Subcutaneous adipose tissue (tissue), 4 donors: ENCODE measurements around the gene DISC1. TPM values are rescaled to one million over a fixed set of nuclear protein-coding genes. Genes with fewer than 3 reads are reported as not detected.

Source experiments
- CTCF ChIP-seq: fragments of 450-650 bp; IDR thresholded peaks from one replicate; pipeline ENCODE4 v1.5.1; 2016; ENCODE audit warnings: low read depth, mild to moderate bottlenecking, control low read depth, antibody characterized with exemption, moderate library complexity
- total RNA-seq, 4 donors: library from RNA; depleted of rRNA; stranded (reverse); fragments of >200 nt; gene quantifications; one replicate each; pipeline ENCODE4 v1.1.0, GENCODE V29; 2016

Gene DISC1
- total RNA-seq, 4 donors from 2014 or later: 9.8 to 21.6 (median 19.7) TPM

- no peak for TF ChIP-seq CTCF
Measured at GRCh38 chr1:231936983-231937775, 310.6 kb downstream of the DISC1 start.

- no peak for TF ChIP-seq CTCF
Measured at GRCh38 chr1:231938211-231938610, 311.6 kb downstream of the DISC1 start.

GRCh38 chr1:231938711-231939110, 312.1 kb downstream of the DISC1 start:
- no peak for TF ChIP-seq CTCF

- TF ChIP-seq CTCF: no peak
Measured at GRCh38 chr1:231939118-231939517, 312.5 kb downstream of the DISC1 start.

GRCh38 chr1:231940116-231940515, 313.5 kb downstream of the DISC1 start:
- TF ChIP-seq CTCF: no peak

- TF ChIP-seq CTCF: no peak
Measured at GRCh38 chr1:231940701-231941100, 314.1 kb downstream of the DISC1 start.

- no peak for TF ChIP-seq CTCF
Measured at GRCh38 chr1:231943084-231943483, 316.5 kb downstream of the DISC1 start.
